ENCODE results near the gene MOB3B.
"Not testable (repeated sequence)": the region's sequence is repeated elsewhere in the genome, so short reads cannot be mapped to it uniquely, and the experiment has no call there.

The MOB3B gene

GRCh38 chr9:27448356-27448755, 81.3 kb downstream of the MOB3B start:
- not testable (repeated sequence) for DNase-seq (ENCODE audit: low read depth, low spot score)

- DNase-seq (ENCODE audit: low read depth, low spot score), result no peak
These were observed 82.5 kb downstream of the MOB3B start for GRCh38 chr9:27447031-27447683.

- DNase-seq (ENCODE audit: low read depth, low spot score), result no peak
These were observed 83.9 kb downstream of the MOB3B start for GRCh38 chr9:27445688-27446087.

- no peak for DNase-seq (ENCODE audit: low read depth, low spot score)
These were observed 84.5 kb downstream of the MOB3B start for GRCh38 chr9:27445057-27445595.

- no peak for DNase-seq (ENCODE audit: low read depth, low spot score)
These were observed 87.2 kb downstream of the MOB3B start for GRCh38 chr9:27442464-27442863.

- no peak for DNase-seq (ENCODE audit: low read depth, low spot score)
These were observed 87.9 kb downstream of the MOB3B start for GRCh38 chr9:27441741-27442070.

GRCh38 chr9:27440888-27441740, 88.5 kb downstream of the MOB3B start:
- DNase-seq (ENCODE audit: low read depth, low spot score), result no peak

GRCh38 chr9:27438522-27438921, 91.1 kb downstream of the MOB3B start:
- no peak for DNase-seq (ENCODE audit: low read depth, low spot score)

- no peak for DNase-seq (ENCODE audit: low read depth, low spot score)
These were observed 91.8 kb downstream of the MOB3B start for GRCh38 chr9:27437652-27438373.

GRCh38 chr9:27436234-27436633, 93.4 kb downstream of the MOB3B start:
- peak; percentile 47 for DNase-seq (ENCODE audit: low read depth, low spot score)

GRCh38 chr9:27433631-27434325, 95.8 kb downstream of the MOB3B start:
- no peak for DNase-seq (ENCODE audit: low read depth, low spot score)

GRCh38 chr9:27432308-27432707, 97.3 kb downstream of the MOB3B start:
- no peak for DNase-seq (ENCODE audit: low read depth, low spot score)

- no peak for DNase-seq (ENCODE audit: low read depth, low spot score)
These were observed 98.0 kb downstream of the MOB3B start for GRCh38 chr9:27431543-27432147.

GRCh38 chr9:27430750-27431535, 98.7 kb downstream of the MOB3B start:
- DNase-seq (ENCODE audit: low read depth, low spot score), result no peak

GRCh38 chr9:27429917-27430316, 99.7 kb downstream of the MOB3B start:
- DNase-seq (ENCODE audit: low read depth, low spot score), result no peak

- no peak for DNase-seq (ENCODE audit: low read depth, low spot score)
These were observed 100.2 kb downstream of the MOB3B start for GRCh38 chr9:27429436-27429835.

GRCh38 chr9:27428551-27428950, 101.1 kb downstream of the MOB3B start:
- DNase-seq (ENCODE audit: low read depth, low spot score), result no peak

- DNase-seq (ENCODE audit: low read depth, low spot score), result peak; percentile 85
These were observed 102.4 kb downstream of the MOB3B start for GRCh38 chr9:27427272-27427643.

- no peak for DNase-seq (ENCODE audit: low read depth, low spot score)
These were observed 102.9 kb downstream of the MOB3B start for GRCh38 chr9:27426511-27427271.
